ENCODE results near the gene CFAP77. TPM values are rescaled to one million over a fixed set of nuclear protein-coding genes. Genes with fewer than 3 reads are reported as not detected.

Gene CFAP77
- total and polyA plus RNA-seq, 2 of the 4 experiments (the other 2 are of a cell fraction) = not detected

GRCh38 chr9:132443951-132444607, 34.1 kb downstream of the CFAP77 start:
- ChIA-PET CTCF (no interaction called here), POLR2A (ENCODE audit: unreplicated experiment) (no interaction called here)
- H3K9ac ChIP-seq (ENCODE audit: low read depth, low read length) = no peak overlapping the region
- H4K20me1 ChIP-seq (ENCODE audit: insufficient read depth, low read length) = peaks cover 3% of the 10 kb centered on the region; the same call in 1 of the 2 replicates
- H3K4ac ChIP-seq (ENCODE audit: low read depth, low read length) = no peak overlapping the region
- no peak overlapping the region for H3K23ac ChIP-seq (ENCODE audit: low read depth, low read length)
- no peak overlapping the region for H3K56ac ChIP-seq (ENCODE audit: extremely low read depth, insufficient read depth, low read length)
- ATAC-seq (ENCODE audit: low read depth) (no peak), DNase-seq (no peak)
- H3K27me3 ChIP-seq (ENCODE audit: control insufficient read depth, insufficient read depth, low read length) = peaks cover 34% of the 10 kb centered on the region
- TF ChIP-seq CEBPB (IDR thresholded peaks at IDR 0.05; ENCODE audit: low read depth, low read length) = no peak
- no peak for TF ChIP-seq CTCF (conservative IDR thresholded peaks at IDR 0.05; ENCODE audit: low read depth, low read length)
- no peak for TF ChIP-seq CHD1 (IDR thresholded peaks at IDR 0.05; ENCODE audit: low read depth, low read length)
- no peak for TF ChIP-seq NFE2L2 (IDR thresholded peaks at IDR 0.05; ENCODE audit: low read depth, low read length)
- no peak for TF ChIP-seq SMC3 (IDR thresholded peaks at IDR 0.05; ENCODE audit: low read depth, low read length)
- no peak for TF ChIP-seq RCOR1 (IDR thresholded peaks at IDR 0.05; ENCODE audit: insufficient replicate concordance, low read length)
- H2BK5ac ChIP-seq (ENCODE audit: low read depth, low read length, poor library complexity, severe bottlenecking) = no peak overlapping the region
- no peaks in the 10 kb centered on the region for H3K79me1 ChIP-seq (ENCODE audit: low read depth in 1 of 2, low read length in 2 of 2)
- 83% methylated on average over 1 of the region's 10 CpGs; no CpG with 5 or more reads in 1 of the 2 experiments for WGBS, 2 experiments (ENCODE audit: extremely low coverage in 2 of 2, insufficient read length in 1 of 2)
- no peaks in the 10 kb centered on the region for H3K9me3 ChIP-seq (ENCODE audit: control insufficient read depth, insufficient read depth, low read length)
- no peak overlapping the region for H2BK15ac ChIP-seq (ENCODE audit: low read depth, low read length)
- no peak overlapping the region for H3K18ac ChIP-seq (ENCODE audit: low read depth, low read length)
- H4K5ac ChIP-seq (ENCODE audit: low read depth, low read length) = no peak overlapping the region
- no peak overlapping the region for H2AK5ac ChIP-seq (ENCODE audit: low read depth, low read length)
- no peak overlapping the region for H2AFZ ChIP-seq (replicated peaks; ENCODE audit: low read length, poor library complexity)
- no peaks in the 10 kb centered on the region for H3K4me1 ChIP-seq (ENCODE audit: control insufficient read depth, insufficient read depth, low read length)
- dilution Hi-C loops (cut with HindIII; ENCODE audit: low sequenced_read_pairs, unreplicated experiment) = no loop called here
- no peaks in the 10 kb centered on the region for H3K36me3 ChIP-seq (ENCODE audit: control insufficient read depth, insufficient read depth, low read length)
- no peak overlapping the region for H2BK120ac ChIP-seq (ENCODE audit: low read depth, low read length)
- no peak overlapping the region for H2AK9ac ChIP-seq (replicated peaks; ENCODE audit: low read depth, low read length, poor library complexity)
- H4K91ac ChIP-seq (ENCODE audit: insufficient read depth, low read depth, low read length) = no peak overlapping the region
- no peak overlapping the region for H3K4me2 ChIP-seq (ENCODE audit: low read depth, low read length)
- H3K14ac ChIP-seq (replicated peaks; ENCODE audit: low read depth, low read length) = no peak overlapping the region
- no peak overlapping the region for H4K8ac ChIP-seq (ENCODE audit: low read depth in 2 of 2, low read length in 2 of 2)
- BruUV-seq (replicated peaks) = no TSS peak
- no peak overlapping the region for H2BK20ac ChIP-seq (ENCODE audit: low read depth, low read length)
- in situ Hi-C loops (cut with MboI; ENCODE audit: low sequenced_read_pairs) = no loop called here
- H3K4me3 ChIP-seq (ENCODE audit: insufficient read depth, low read depth, low read length) = no peak overlapping the region
- H3K9me1 ChIP-seq (ENCODE audit: insufficient read depth, low read length) = no peaks in the 10 kb centered on the region
- no peak overlapping the region for H3K27ac ChIP-seq (ENCODE audit: insufficient read depth, low read length)
- intact Hi-C loops (cut with micrococcal nuclease) = no loop called here
